GDM1 (cell line): Measurements from ENCODE around the gene SPON2.

Experiments used
- DNase-seq: peaks from one replicate; lab custom pipeline; 2025; lab: John Stamatoyannopoulos, UW

The SPON2 gene

DNA sequence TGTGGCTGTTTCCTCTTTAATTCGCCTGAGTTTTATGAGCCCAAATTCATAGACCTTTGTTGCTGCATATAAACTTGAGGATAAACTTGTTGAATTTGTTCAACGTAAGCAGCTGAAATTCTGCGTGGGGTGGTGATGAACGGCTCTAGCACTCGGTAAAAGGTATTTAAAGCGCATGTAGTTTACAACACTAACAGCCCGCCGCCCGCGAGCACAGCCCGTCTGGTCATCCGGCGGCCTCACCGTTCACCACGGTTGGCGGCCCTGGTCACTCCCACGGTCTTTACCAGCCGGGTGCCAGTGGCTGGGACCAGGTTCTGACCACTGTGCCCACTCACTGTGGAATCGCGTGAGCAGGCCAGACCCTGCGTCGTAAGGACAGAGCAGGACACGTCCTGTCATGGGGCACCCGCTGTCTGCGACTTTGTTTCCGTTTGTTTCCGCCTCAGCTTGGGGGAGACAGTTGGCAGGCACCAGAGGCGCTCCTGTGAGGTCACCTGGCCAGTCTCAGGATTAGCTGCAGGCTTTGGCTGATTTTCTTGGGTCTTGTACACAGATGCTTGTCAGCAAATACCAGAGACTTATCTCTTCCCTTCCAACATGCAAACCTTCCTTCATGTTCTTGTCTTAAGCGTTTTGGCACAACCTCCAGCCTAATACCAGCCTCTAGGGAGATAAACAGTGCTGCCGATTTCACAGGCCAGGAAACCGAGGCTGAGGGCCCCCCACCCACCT, 36.8 kb upstream of the SPON2 start:
- no peak for DNase-seq

DNA sequence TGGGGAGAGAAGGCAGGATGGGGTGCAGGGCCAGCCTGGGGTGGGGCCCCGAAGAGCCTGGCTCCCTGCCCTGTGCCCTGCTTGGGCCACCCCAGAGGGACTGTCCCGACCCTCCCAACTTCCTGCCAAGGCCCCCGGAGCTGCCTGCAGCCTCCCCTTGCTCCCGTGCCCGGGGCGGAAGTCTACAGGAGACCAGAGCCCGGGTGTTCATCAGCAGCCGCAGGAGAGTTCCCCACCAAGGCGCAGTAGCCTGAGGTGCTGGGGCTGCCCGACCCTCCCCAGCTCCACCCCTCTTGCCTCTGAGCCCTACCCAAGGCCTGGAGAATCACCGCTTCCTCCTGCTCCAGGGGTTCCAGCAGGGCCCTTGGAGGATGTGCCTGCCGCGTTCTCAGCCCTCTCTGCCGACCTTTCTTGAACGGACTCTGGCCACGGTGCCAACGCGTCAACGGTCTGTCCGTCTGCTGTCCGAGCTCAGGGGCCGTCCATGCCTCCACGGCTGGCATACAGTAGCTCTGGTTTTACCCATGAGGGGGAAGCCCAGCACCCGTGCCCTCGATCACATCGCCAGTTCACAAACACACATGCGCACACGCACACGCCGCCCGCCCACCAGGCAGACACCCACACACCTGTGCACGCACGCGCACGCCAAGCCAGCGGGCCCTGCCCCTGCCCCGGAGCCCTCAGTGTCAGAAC, 36.0 kb upstream of the SPON2 start:
- DNase-seq, result no peak

DNA sequence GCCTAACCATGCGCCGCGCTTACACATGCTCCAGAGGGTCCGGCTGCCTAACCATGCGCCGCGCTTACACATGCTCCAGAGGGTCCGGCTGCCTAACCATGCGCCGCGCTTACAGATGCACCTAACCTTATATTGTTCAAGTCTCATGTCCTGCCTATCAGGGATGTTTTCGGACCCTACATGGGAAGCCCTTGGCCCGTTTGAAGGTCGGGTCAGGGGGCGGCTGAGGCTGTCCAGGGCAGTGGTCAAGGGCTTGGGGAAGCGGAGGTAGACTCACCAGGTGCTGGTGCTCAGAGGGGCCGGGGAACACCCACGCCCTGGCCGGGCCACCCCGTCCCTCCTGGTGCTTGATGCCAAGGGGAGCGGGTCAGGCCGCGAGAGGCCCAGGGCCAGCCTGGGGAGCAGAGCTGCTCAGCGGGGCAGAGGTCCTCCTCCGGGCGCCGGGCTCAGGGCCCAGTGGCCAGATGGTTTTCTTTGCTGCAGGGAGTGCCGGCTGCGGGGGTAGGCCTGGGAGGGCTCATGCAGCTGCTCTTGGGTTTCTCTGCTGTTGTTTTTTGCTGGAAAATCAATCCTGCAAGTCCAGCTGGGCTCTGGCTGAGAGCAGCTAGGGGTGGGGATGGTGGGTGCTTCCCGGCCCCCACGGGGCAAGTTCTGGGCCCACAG, 35.4 kb upstream of the SPON2 start:
- DNase-seq, result no peak

DNA sequence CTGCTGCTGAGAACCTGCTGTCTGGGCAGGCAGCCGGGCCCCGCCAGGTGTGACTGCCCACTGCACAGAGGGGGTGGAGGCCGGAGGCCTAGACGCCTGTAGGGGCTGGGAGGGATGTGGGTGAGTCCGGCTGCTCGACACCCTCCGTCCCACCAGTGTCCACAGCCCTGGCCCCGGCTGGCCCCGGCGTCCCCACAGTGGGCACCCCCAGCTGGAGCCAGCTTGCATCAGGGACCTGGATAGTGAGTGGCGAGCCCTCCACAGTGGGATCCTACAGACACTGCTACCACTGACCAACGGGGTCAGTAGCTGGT, 34.7 kb upstream of the SPON2 start:
- DNase-seq, result no peak

DNA sequence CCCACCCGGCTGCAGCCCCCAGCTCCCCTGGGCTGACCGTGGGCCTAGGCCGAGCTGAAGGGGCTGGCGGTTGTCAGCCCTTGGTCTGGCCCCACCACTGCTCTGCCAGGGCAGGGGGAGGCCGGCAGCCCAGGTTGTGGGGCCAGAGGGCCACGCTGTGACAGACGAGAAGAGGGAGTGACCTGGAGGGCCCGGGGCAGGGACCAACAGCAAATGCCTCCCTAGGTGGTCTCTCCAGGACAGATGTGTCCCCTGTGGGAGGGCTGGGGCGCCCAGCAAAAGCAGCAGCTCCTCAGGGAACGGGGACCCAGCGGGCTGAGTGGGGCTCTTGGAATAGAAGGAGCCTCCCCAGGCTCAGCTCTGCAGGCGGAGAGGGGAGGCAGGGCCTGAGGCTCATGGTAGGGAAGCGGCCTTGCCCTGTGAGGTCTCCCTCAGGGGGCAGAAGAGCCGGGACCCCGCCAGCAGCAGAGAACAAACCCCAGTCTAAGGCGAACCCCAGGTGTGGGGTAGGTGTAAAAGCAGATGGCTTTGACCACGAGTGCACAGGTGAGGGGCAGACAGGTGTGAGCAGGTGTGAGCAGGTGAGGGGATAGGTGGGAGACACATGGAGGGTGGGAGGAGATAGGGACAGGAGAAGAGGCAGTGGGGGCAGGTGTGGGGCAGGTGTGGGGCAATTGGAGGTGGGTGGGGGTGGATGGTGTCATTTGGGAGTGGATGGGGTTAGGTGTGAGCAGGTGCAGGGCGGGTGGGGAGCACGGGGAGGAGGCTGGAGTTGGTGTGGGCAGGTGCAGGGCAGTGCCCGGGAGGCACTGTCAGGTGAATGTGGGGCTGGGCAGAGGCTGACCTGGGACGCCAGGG, 34.1 kb upstream of the SPON2 start:
- no peak for DNase-seq

DNA sequence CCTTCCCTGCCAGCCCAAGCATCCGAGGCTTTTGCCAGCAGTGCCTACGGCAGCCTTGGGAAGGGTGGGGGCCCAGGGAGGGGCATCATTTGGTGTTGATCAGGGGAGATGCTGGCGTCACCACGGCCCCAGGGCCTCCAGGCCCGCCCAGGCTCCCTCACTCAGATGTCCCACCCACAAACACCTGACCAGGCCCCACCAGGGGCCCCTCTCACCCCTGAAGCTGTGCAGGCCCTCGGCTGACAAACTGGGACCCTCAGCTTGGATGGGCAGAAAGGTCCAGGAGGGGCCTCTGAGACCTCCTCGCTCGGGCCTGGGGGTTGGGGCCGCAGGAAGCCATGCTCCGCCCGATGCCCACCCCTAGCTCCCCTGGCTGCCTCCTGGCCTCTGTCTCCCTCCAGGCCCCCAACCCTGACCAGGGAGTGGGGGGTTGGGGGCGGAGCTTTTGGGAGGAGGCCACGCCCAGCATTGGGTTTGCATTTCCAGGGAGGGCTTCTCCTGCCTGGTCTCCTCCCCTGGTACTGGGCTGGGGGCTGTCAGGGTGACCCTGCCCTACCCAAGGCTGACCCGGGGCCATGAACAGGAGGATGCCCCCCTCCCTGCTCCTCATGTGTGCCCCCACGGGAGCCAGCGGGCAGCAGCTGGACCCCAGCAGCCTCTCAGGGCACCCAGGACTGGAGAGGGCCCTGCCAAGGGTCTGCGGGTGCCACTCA, 33.4 kb upstream of the SPON2 start:
- DNase-seq, result no peak

DNA sequence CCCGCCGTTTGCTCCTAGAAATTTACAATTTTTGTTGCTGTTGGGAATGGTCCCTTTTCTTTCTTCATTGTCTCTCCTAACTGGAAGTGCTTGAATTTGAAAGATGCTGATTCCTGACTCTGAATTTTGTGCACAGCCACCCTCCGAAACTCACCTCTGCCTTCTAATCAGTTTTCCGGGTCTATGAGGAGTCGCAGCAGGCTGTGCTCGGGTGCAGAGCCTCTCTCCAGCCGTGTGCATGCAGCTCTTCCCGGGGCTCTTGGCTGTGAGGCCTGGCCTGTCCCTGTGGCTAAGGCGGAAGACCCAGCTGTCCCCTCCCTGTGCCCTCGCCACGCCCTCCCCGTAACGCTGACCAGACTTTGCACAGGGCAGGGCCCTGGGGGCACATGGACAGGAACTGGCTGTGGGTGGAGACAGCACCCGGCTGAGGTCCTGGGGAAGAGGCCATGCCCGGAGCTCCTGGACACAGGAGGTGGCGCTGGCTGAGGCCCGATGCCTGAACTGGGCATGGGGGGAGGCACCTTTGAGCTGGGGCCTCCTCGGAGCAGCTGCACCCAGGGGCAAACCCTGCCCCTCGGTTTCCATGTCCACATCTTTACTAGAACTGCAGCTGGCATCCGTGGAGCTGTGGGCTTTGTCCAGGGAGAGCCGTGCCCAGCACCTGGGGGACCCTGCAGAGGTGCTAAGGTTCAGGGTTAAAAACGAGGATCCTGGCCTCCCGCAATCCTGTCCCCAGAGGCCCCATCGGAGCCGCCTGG, 32.6 kb upstream of the SPON2 start:
- DNase-seq, result no peak

DNA sequence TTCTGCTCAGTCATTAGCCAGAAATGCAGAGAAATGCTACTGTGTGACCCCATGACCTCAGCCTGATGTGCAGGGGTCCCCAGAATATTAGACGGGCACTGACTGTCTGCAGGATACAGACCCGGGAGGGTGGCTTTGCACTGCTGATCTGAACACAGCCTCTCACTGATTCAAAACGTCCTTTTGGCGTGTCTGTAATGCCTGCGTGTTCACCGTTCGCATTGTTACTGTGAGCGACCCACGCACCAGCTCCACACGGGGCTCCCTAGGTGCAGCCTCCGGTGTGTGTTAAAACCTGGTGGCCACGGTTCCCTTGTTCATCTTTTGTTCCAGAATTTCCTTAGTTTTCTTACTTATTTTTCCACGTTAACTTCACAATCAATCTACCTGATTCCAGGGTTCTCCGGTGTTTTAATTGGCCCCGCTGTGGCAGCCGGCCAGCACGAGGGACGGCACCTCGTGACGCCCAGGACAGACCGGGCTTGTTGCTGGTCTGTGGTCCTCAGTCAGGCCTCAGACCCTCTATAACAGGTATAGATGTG, 32.0 kb upstream of the SPON2 start:
- no peak for DNase-seq

DNA sequence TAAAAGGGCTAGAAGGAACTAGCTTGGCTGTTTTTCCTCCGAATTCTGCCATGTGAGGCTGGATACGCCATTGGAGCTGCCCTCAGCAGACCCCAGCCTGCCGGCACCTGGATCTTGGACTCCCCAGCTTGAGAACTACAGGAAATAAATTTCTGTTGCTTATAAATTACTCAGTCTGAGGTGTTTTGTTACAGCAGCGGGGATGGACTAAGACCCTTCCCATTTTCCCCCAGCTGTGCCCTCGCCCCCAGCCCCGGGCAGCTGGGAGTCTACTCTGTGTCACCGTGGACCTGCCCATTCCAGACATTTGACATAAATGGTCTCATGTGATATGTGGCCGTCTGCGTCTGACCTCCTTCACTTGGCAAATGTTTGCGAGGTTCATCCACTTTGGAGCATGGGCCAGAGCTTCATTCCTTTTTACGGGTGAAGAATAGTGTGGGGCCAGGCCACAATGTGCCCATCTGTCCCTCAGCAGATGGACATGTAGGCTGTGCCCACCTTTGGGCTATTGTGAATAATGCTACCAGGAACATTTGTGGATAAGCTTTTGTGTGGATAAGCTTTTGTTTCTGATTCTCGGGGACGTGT, 30.7 kb upstream of the SPON2 start:
- no peak for DNase-seq

DNA sequence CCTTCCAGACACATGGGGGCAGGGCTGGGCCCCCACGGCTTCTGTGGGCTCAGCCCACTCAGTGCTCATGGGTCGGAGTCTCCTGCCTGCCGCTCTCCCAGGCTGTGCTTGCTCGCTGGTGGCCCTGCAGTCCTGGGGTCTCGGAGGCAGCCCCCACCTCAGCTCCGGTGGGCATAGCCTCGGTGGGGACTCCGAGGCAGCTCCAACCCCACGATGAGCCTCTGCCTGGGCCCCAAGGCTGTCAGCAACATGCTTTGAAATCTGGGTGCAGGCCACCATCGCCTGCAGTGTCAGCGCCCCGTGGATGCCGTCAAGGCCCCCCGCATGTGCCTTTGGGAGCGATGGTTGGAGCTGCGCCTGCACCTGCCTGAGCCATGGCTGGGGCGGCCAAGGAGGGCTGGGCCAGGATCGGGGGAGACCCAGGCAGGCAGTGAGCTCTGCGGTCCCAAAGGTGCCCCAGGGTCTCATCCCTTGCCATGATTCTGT, 30.2 kb upstream of the SPON2 start:
- no peak for DNase-seq

DNA sequence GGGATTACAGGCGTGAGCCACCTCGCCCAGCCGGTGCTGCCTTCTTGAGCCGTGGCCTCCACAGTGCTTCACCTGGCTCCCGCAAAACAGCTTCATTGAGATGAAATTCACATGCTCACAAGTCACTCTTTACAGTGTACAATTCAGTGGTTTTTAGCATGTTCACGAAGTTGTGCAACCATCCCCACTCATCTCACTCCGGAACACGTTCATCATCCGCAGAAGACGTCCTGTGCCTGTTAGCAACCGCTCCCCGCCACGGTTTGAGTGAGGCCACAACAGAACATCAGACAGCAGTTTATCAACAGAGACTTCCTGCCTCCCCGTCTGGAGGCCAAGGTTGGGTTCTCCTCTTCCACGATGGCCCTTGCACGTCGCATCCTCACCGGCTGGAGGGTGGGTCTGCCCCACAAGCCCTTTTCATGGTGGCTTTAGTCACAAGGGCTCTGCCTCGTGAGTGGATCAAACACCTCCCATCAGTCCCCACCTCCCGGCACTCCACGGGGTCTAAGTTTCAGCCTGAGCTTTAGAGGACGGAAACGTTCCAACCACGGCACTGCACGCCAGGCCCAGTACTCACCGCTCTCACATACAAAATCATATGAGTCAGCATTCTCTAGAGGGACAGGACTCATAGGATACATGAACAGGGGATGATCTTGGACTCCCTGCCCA, 29.6 kb upstream of the SPON2 start:
- peak; percentile 67 for DNase-seq

DNA sequence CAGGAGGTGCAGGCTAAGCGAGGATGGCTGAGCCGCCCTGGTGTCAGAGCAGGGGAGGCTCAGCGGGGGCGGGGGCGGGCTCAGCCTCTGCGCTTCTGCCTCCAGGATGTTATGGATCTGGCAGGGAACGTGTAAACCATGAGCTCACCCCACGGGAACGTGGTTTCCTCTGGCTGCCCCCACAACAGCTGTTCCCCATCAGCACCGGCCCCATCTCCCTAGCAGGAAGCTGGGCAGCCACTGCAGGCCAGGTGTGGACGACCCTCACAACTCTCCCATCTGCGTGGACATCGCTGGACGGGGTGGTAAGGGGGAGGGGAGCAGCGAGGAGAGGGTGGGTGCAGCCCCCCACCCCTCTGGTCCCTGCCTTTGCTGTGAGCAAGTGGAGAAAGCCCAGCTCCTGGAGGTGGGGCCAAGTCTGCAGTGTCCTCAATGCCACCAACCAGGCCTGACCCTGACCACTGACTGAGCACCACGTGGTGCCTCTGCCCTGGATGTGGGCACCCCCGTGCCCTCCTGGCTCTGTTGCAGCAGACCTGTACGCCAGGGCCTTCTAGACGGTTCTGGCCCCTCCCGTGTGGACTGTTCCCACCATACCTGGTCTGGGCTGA, 28.1 kb upstream of the SPON2 start:
- DNase-seq, result no peak

DNA sequence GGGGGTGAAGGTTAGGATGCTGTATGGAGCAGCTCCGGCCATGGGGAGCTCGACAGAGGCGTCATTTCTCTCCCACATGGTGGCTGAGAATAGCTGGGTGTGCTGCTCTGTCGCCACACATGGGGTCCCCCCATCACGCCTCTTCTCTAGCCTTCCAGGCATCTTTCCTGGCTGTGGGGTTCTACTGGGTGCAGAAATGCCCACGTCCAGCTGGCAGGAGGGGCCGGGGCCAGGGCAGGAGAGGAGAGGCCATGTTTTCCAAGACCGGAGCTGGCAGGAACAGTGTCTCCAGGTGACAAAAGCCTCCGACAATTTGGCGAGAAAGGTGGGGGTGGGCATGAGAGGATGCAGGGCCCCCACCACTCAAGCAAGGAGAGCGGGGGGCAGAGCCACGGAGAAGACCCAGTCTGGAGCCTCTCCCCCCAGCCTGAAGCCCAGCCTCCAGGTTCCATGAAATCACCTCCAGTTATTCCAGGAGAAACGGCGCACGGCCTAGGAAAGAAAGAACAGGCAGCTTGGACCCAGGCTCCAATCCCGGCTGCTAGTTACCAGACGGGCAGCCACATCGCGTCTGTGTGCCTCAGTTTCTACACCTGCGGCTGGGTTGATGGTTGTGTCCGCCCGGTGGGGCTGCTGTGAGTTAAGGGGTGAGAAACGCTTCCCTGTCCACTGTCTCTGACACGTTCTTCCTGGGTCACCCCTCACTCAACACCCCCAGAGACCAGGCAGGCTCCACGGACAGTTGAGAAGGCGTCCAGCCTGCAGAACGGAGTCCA, 27.4 kb upstream of the SPON2 start:
- DNase-seq, result no peak

DNA sequence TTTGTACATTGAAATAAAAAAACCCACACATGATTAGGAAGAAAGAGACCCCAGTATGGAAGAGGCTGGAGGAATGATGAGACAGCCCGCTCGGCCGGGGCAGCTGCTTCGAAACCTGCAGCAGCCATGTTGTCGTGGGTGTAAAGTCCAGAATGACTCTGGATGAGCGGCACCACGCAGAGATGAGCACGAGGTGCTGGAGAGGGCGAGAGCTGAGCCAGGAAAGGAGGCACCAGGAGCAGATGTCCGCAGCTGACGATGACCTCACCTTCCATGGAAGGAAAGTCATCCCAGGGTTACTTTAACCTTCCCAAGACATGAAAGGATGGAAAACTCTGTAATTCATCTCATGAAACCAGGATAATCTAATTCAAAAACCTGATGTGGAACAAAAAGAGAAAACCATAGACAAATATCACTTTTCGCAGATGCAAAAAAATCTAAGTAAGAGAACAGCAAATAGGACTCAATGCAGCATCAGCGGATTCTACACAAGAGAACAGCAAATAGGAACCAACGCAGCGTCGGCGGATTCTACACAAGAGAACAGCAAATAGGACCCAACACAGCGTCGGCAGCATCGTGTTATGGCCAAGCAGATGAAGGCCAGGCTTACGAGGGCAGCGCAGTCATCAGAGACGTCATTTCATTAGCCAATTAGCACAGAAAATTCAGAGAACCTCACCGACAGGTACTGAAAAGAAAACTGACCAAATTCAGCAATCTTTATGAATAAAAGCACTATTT, 25.9 kb upstream of the SPON2 start:
- DNase-seq, result no peak

DNA sequence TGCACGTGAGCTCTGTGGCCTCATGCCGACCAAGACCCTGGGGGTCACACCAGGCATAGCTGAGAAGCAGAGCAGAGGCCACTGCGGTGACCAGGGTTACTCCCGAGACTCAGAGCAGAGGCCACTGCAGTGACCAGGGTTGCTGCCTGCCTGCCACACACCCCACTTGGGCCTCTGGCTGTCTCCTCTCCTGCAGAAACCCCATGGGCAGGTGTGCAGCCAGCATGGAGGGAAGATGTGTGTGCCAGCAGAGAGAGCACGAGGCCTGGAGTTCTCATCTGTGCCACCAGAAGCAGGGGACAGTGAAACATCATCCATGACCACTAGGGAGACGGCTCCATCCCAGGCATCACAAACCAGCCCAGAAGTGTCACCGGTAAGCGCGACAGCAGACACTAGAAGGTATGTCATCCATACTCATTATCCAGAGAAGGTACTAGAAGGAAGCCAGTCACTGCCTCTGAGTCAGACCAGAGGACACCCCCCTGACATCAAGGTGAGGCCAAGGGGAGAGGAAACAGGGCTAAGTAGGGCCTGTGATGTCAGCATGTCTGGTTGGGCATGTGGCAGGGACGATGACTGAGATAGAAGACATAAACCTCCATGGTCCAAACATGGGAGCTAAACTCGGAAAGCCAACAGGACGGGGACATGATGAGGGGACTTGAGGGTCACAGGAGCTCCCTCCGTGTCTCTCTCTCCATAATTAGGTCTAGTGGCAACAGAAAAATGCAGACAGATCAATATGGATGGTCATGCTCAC, 24.2 kb upstream of the SPON2 start:
- DNase-seq, result no peak

DNA sequence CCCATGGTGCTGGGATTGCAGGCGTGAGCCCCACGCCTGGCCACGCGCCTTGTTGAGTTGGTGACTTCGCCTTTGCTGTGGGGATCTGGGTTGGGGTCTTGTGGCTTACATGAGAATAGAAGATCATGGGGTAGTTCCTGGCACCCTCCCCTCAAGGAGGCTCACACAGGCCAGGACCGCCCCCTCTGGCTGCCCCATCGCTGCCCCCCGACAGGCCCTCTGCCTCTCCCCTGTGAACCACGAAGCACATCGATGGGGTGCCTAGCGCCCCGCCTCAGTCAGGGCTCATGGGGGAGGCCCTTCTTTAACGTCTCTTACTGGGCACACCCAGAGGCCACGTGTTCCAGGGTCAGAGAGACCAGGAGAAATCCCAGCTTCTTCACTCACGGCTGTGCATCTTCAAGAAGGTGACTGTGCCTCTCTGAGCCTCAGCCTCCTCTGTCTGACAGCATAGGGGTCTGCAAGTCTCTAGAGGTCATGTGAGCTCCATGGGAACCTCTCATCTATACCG, 23.6 kb upstream of the SPON2 start:
- no peak for DNase-seq
